ENCODE data around the gene BTBD3. TPM values are rescaled to one million over a fixed set of nuclear protein-coding genes. Genes with fewer than 3 reads are reported as not detected.

Gene BTBD3
- total RNA-seq, 1 donor from 2014 or later, result 28.3 TPM

DNA sequence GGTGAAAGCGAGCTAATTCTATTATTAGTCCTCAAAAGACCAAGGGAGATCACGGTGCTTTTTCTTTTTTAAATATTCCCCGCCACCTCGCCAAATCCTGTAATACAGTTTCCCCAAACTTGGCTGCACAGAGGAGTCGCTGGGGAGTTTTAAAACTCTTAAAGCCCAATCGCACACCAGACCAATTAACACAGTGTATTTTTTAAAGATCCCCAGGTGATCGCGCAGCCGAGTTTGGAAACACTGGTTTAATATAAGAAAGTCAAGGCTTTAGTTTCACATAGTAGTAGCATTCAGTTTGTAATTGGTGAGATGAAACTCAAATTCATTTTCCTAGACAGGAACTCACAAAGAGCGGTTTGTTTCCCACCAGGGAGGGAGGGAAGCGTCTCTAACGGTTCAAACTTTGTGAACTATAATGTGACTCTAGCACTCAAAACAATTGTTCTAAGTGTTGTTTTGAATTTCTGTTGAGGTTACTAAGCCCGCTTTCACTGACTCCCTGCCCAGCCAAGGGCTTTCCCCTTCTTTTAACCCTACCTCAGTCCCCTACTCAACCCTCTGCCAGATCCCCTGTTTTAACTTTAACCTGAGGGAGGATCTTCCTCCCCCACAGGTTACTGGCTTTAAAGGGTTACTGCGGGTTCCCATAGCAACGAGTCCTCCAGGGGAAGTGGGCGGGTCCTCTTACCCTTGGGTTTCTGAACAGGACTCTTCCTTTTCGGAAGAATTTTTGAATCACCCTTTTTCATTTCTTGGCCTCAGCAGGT lies 25.7 kb upstream of the BTBD3 start:
- intact Hi-C loops (cut with micrococcal nuclease), result no loop called here
- peak; percentile 58 for DNase-seq

GRCh38 chr20:11894062-11894461 lies 23.6 kb upstream of the BTBD3 start:
- Histone ChIP-seq H3K4me3 (no peak overlapping the region), H3K36me3 (no peaks in the 10 kb centered on the region), H3K9me3 (replicated peaks) (no peaks in the 10 kb centered on the region), H3K27me3 (ENCODE audit: low read depth) (no peaks in the 10 kb centered on the region), H3K27ac (replicated peaks) (no peak overlapping the region), H3K4me1 (peaks cover 69% of the 10 kb centered on the region)
- intact Hi-C loops (cut with micrococcal nuclease), result no loop called here
- TF ChIP-seq, protein P1, sequence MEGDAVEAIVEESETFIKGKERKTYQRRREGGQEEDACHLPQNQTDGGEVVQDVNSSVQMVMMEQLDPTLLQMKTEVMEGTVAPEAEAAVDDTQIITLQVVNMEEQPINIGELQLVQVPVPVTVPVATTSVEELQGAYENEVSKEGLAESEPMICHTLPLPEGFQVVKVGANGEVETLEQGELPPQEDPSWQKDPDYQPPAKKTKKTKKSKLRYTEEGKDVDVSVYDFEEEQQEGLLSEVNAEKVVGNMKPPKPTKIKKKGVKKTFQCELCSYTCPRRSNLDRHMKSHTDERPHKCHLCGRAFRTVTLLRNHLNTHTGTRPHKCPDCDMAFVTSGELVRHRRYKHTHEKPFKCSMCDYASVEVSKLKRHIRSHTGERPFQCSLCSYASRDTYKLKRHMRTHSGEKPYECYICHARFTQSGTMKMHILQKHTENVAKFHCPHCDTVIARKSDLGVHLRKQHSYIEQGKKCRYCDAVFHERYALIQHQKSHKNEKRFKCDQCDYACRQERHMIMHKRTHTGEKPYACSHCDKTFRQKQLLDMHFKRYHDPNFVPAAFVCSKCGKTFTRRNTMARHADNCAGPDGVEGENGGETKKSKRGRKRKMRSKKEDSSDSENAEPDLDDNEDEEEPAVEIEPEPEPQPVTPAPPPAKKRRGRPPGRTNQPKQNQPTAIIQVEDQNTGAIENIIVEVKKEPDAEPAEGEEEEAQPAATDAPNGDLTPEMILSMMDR (IDR thresholded peaks at IDR 0.05; ENCODE audit: borderline replicate concordance), result no peak
- no peak for DNase-seq

More for the DNA sequence above, 25.7 kb upstream of the BTBD3 start:
- Histone ChIP-seq H3K4me3 (peak overlapping the region; percentile 84), H3K27me3 (ENCODE audit: low read depth) (no peaks in the 10 kb centered on the region), H3K4me1 (peaks cover 61% of the 10 kb centered on the region), H3K9me3 (replicated peaks) (no peaks in the 10 kb centered on the region), H3K27ac (replicated peaks) (peak overlapping the region; percentile 96), H3K36me3 (no peaks in the 10 kb centered on the region)
- TF ChIP-seq, protein P1 (IDR thresholded peaks at IDR 0.05; ENCODE audit: borderline replicate concordance), result no peak

DNA sequence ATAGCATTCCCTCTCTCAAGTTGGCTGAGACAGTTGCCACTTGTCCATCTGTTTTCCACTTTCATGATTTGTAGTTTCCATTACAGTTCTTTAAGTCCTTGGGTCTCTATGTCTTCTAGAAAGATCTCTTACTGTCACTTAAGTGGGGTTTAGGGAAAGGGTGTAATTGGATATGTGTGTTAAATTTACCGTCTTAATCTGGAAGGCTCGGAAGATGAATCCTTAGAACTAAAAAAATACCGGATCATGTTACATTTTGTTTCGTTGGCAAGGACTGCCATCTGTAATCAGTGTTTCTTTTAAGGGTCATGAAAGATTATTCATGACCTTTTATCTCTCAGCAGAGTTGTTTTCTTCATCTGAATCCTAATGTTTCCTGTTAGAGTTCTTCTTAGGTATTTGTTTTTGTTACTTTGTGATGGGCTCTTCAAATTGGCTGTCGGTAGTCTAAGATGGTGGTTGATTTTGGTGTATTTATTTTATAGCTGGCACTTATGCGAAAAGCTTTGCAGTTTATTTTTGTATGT lies 21.8 kb upstream of the BTBD3 start:
- Histone ChIP-seq H3K4me3 (peak overlapping the region; percentile 24), H3K27me3 (ENCODE audit: low read depth) (no peaks in the 10 kb centered on the region), H3K9me3 (replicated peaks) (no peaks in the 10 kb centered on the region), H3K36me3 (no peaks in the 10 kb centered on the region), H3K27ac (replicated peaks) (peak overlapping the region; percentile 1), H3K4me1 (peaks cover 63% of the 10 kb centered on the region)
- intact Hi-C loops (cut with micrococcal nuclease), result no loop called here
- DNase-seq, result no peak
- TF ChIP-seq, protein P1 (IDR thresholded peaks at IDR 0.05; ENCODE audit: borderline replicate concordance), result no peak

- no peaks in the 10 kb centered on the region for H3K36me3 ChIP-seq
- DNase-seq, result no peak
- TF ChIP-seq, protein P1 (IDR thresholded peaks at IDR 0.05; ENCODE audit: borderline replicate concordance), result no peak
- H3K9me3 ChIP-seq (replicated peaks), result no peaks in the 10 kb centered on the region
- intact Hi-C loops (cut with micrococcal nuclease), result no loop called here
- H3K27ac ChIP-seq (replicated peaks), result no peak overlapping the region
- no peaks in the 10 kb centered on the region for H3K27me3 ChIP-seq (ENCODE audit: low read depth)
- peaks cover 30% of the 10 kb centered on the region for H3K4me1 ChIP-seq
- H3K4me3 ChIP-seq, result no peak overlapping the region
Measured at GRCh38 chr20:11901127-11901526, 16.6 kb upstream of the BTBD3 start.

DNA sequence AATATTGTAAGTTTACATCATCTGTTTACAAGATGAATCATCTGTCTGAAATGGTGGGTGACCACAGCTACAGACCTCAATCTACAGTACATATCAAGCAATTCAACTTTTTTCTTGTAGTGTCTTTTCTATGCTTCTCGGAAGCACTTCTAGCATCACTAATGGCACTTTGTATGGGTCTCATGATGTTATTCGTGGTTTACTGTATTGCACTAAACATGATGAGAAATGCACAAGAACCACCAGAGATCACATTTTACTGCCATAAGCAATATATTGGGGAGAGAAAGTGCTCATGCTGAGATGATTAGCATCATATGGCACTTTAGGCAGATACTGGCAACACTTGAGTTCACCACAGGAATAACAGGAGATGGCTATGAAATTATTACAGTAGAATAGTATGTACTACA lies 15.4 kb upstream of the BTBD3 start:
- intact Hi-C loops (cut with micrococcal nuclease), result no loop called here
- peaks cover 30% of the 10 kb centered on the region for H3K4me1 ChIP-seq
- DNase-seq, result no peak
- H3K27me3 ChIP-seq (ENCODE audit: low read depth), result no peaks in the 10 kb centered on the region
- H3K27ac ChIP-seq (replicated peaks), result no peak overlapping the region
- H3K4me3 ChIP-seq, result no peak overlapping the region
- H3K36me3 ChIP-seq, result no peaks in the 10 kb centered on the region
- TF ChIP-seq, protein P1 (IDR thresholded peaks at IDR 0.05; ENCODE audit: borderline replicate concordance), result no peak
- H3K9me3 ChIP-seq (replicated peaks), result no peaks in the 10 kb centered on the region
